IMR-90 (cell line): Measurements from ENCODE around the gene CFP. TPM values are rescaled to one million over a fixed set of nuclear protein-coding genes. Genes with fewer than 3 reads are reported as not detected.

ENCODE experiments used
- ATAC-seq: fragments of 200-7000 bp; cut with Tn5 transposase; 2 replicates; pipeline ENCODE4 v1.9.1; 2020; ENCODE audit warnings: low read depth, mild to moderate bottlenecking, moderate library complexity
- BruUV-seq: library from RNA; stranded (reverse); fragments of 400-500 nt; replicated peaks from 2 replicates; lab custom pipeline; 2021; lab: Mats Ljungman, UMichigan
- CTCF ChIA-PET: fragments of 300-600 bp; formaldehyde crosslinking; extraction: SDS; loops from one replicate; lab custom pipeline; 2021; ENCODE audit warnings: antibody characterized with exemption; lab: Yijun Ruan, JAX
- POLR2A ChIA-PET: fragments of 300-600 bp; sonication (Branson Sonifier 250); formaldehyde crosslinking; loops from one replicate; lab custom pipeline; 2022; ENCODE audit warnings: antibody characterized with exemption; ENCODE audit not compliant: unreplicated experiment; lab: Charles Lee
- DNase-seq: peaks from one replicate; pipeline ENCODE4 v3.0.0; 2013
- H2AFZ ChIP-seq: replicated peaks from 2 replicates; pipeline ENCODE3; 2013; ENCODE audit warnings: low read length, mild to moderate bottlenecking; ENCODE audit not compliant: poor library complexity
- H2AK5ac ChIP-seq: 2 replicates; pipeline ENCODE4 v1.6.1; 2013; ENCODE audit warnings: low read depth, low read length, inconsistent platforms
- H2AK9ac ChIP-seq: replicated peaks from 2 replicates; pipeline ENCODE3; 2013; ENCODE audit warnings: mild to moderate bottlenecking, low read depth, low read length, moderate library complexity; ENCODE audit not compliant: poor library complexity
- H2BK120ac ChIP-seq: 2 replicates; pipeline ENCODE4 v1.6.1; 2013; ENCODE audit warnings: low read depth, low read length, inconsistent platforms
- H2BK15ac ChIP-seq: 3 replicates; pipeline ENCODE4 v1.6.1; 2013; ENCODE audit warnings: low read depth, low read length, inconsistent platforms
- H2BK20ac ChIP-seq: 2 replicates; pipeline ENCODE4 v1.6.1; 2013; ENCODE audit warnings: low read depth, mild to moderate bottlenecking, inconsistent platforms, low read length, moderate library complexity
- H2BK5ac ChIP-seq: 2 replicates; pipeline ENCODE4 v1.6.1; 2013; ENCODE audit warnings: mild to moderate bottlenecking, low read depth, low read length, inconsistent platforms; ENCODE audit not compliant: poor library complexity, severe bottlenecking
- H3K14ac ChIP-seq: replicated peaks from 2 replicates; pipeline ENCODE4 v1.6.1; 2013; ENCODE audit warnings: low read depth, low read length, inconsistent platforms
- H3K18ac ChIP-seq: 2 replicates; pipeline ENCODE4 v1.6.1; 2013; ENCODE audit warnings: low read depth, low read length, control low read depth
- H3K23ac ChIP-seq: 2 replicates; pipeline ENCODE4 v1.6.1; 2013; ENCODE audit warnings: low read depth, low read length, inconsistent platforms
- H3K27ac ChIP-seq: 2 replicates; pipeline ENCODE4 v1.5.1; 2013; ENCODE audit warnings: mild to moderate bottlenecking, control low read depth, low read length; ENCODE audit not compliant: insufficient read depth
- H3K27me3 ChIP-seq: 2 replicates; pipeline ENCODE4 v1.6.1; 2013; ENCODE audit warnings: low read length; ENCODE audit not compliant: control insufficient read depth, insufficient read depth
- H3K36me3 ChIP-seq: 2 replicates; pipeline ENCODE4 v1.6.1; 2013; ENCODE audit warnings: low read length, mixed read lengths; ENCODE audit not compliant: control insufficient read depth, insufficient read depth
- H3K4ac ChIP-seq: 2 replicates; pipeline ENCODE4 v1.6.1; 2013; ENCODE audit warnings: low read depth, low read length, inconsistent platforms
- H3K4me1 ChIP-seq: 2 replicates; pipeline ENCODE4 v1.6.1; 2013; ENCODE audit warnings: low read length, mixed read lengths; ENCODE audit not compliant: control insufficient read depth, insufficient read depth
- H3K4me2 ChIP-seq: 2 replicates; pipeline ENCODE4 v1.6.1; 2013; ENCODE audit warnings: low read depth, mild to moderate bottlenecking, control low read depth, low read length, moderate library complexity
- H3K4me3 ChIP-seq: 2 replicates; pipeline ENCODE4 v1.5.1; 2013; ENCODE audit warnings: low read depth, mild to moderate bottlenecking, control low read depth, low read length, moderate library complexity; ENCODE audit not compliant: insufficient read depth
- H3K56ac ChIP-seq: 2 replicates; pipeline ENCODE4 v1.6.1; 2013; ENCODE audit warnings: low read length, inconsistent platforms; ENCODE audit not compliant: insufficient read depth; ENCODE audit errors: extremely low read depth
- H3K79me1 ChIP-seq, 2 experiments: 2 replicates each; pipeline ENCODE4 v1.6.1; 2013; ENCODE audit warnings: low read length in 2 of 2, inconsistent platforms in 1 of 2, low read depth in 1 of 2
- H3K9ac ChIP-seq: 2 replicates; pipeline ENCODE4 v1.6.1; 2013; ENCODE audit warnings: low read depth, low read length, control low read depth
- H3K9me1 ChIP-seq: 2 replicates; pipeline ENCODE4 v1.6.1; 2013; ENCODE audit warnings: low read length, inconsistent platforms; ENCODE audit not compliant: insufficient read depth
- H3K9me3 ChIP-seq: 2 replicates; pipeline ENCODE4 v1.6.1; 2013; ENCODE audit warnings: low read length; ENCODE audit not compliant: control insufficient read depth, insufficient read depth
- H4K20me1 ChIP-seq: 2 replicates; pipeline ENCODE4 v1.6.1; 2013; ENCODE audit warnings: low read length, inconsistent platforms; ENCODE audit not compliant: insufficient read depth
- H4K5ac ChIP-seq: 2 replicates; pipeline ENCODE4 v1.6.1; 2013; ENCODE audit warnings: mild to moderate bottlenecking, low read depth, low read length, control low read depth
- H4K8ac ChIP-seq, 2 experiments: 2 replicates each; pipeline ENCODE4 v1.6.1; 2013; ENCODE audit warnings: low read depth in 2 of 2, low read length in 2 of 2, control low read depth in 1 of 2, inconsistent platforms in 1 of 2
- H4K91ac ChIP-seq: 2 replicates; pipeline ENCODE4 v1.6.1; 2013; ENCODE audit warnings: low read depth, low read length, inconsistent platforms; ENCODE audit not compliant: insufficient read depth
- CEBPB ChIP-seq: IDR thresholded peaks from 2 replicates; pipeline ENCODE4 v1.6.1; 2012; ENCODE audit warnings: low read depth, low read length, improper control_type of control experiment
- CHD1 ChIP-seq: IDR thresholded peaks from 2 replicates; pipeline ENCODE4 v1.6.1; 2012; ENCODE audit warnings: low read depth, low read length, improper control_type of control experiment
- FOS ChIP-seq: fragments of 150-350 bp; IDR thresholded peaks from 2 replicates; pipeline ENCODE4 v1.6.1; 2016; ENCODE audit warnings: low read depth, low read length
- MAZ ChIP-seq: IDR thresholded peaks from 2 replicates; pipeline ENCODE4 v1.6.1; 2012; ENCODE audit warnings: low read depth, mild to moderate bottlenecking, low read length, improper control_type of control experiment, moderate library complexity, borderline replicate concordance
- RAD21 ChIP-seq: IDR thresholded peaks from 2 replicates; pipeline ENCODE4 v1.6.1; 2012; ENCODE audit warnings: low read length, improper control_type of control experiment
- WGBS, 2 experiments: methylation state at CpG; one replicate each; pipeline versions ENCODE4 v1.1.5 to v1.1.7; 2013; ENCODE audit warnings: missing lambda C conversion rate in 2 of 2; ENCODE audit not compliant: insufficient read length in 1 of 2; ENCODE audit errors: extremely low coverage in 2 of 2; 5-methylcytosine and 5-hydroxymethylcytosine counted together
- dilution Hi-C: fragments of 300-500 bp; cut with HindIII; formaldehyde crosslinking; loops from one replicate; pipeline ENCODE4 v1.14.3; 2018; ENCODE audit warnings: low sequenced_read_pairs; ENCODE audit not compliant: unreplicated experiment
- in situ Hi-C: fragments of 300-500 bp; cut with MboI; formaldehyde crosslinking; loops from 3 replicates; pipeline ENCODE4 v1.14.3; 2019; ENCODE audit warnings: low sequenced_read_pairs, inconsistent platforms, mixed read lengths
- intact Hi-C: fragments of 100-400 bp; cut with micrococcal nuclease; formaldehyde crosslinking; loops from 2 replicates; pipeline ENCODE4 v1.10.0; 2022
- polyA plus RNA-seq, 3 experiments: library from polyadenylated mRNA; depleted of rRNA; stranded (reverse); fragments of >200 nt; gene quantifications; 2 replicates each; pipeline ENCODE4 v1.2.3, GENCODE V29; 2012; ENCODE audit warnings: low replicate concordance in 1 of 3
- total RNA-seq: library from RNA; depleted of rRNA; stranded (reverse); fragments of >200 nt; gene quantifications from 2 replicates; pipeline ENCODE4 v1.2.3, GENCODE V29; 2012
- TF ChIP-seq, protein P1 (sequence below): conservative IDR thresholded peaks from 2 replicates; pipeline ENCODE4 v1.5.1; 2012; ENCODE audit warnings: mild to moderate bottlenecking, low read depth, low read length, improper control_type of control experiment

Gene CFP
- total and polyA plus RNA-seq, 2 of the 4 experiments (the other 2 are of a cell fraction), result under 0.01 to 0.14 TPM

DNA sequence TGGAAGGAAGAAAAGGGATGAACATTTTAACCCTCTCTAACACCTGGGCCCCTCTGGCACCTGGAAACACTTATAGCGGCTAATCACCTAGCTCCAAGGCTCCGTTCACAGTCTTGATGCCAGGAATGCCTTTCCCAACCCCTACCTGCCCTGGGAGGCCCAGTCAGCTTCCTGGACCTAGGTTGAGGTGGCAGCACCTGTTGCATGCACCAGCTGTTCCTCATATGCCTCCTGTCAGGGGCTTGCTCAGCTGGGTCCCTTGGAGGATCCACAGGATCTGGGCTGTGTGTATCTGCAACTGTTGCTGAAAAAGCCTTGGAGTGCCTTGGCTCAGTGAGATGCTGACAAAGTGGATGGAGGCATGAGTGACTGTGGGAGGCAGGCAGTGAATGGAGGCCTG lies 4.4 kb downstream of the CFP start:
- no peak overlapping the region for H4K91ac ChIP-seq
- intact Hi-C loops (no loop called here), in situ Hi-C loops (loop anchor here (25.0 kb wide), 1 partner anchor 413 kb away; the partner anchor contains the start of gene CDK16), dilution Hi-C loops (no loop called here)
- H2AFZ ChIP-seq, result no peak overlapping the region
- no peaks in the 10 kb centered on the region; the same call in 1 of the 2 replicates for H3K27me3 ChIP-seq
- H2BK5ac ChIP-seq, result no peak overlapping the region
- H4K20me1 ChIP-seq, result no peaks in the 10 kb centered on the region; the same call in 1 of the 2 replicates
- no CpG with 5 or more reads among the region's 2 CpGs for WGBS, 2 experiments
- H3K9me1 ChIP-seq, result no peaks in the 10 kb centered on the region
- H3K4ac ChIP-seq, result no peak overlapping the region
- H3K36me3 ChIP-seq, result no peaks in the 10 kb centered on the region
- H2BK15ac ChIP-seq, result no peak overlapping the region
- no peak overlapping the region for H3K4me2 ChIP-seq
- H3K79me1 ChIP-seq, result no peaks in the 10 kb centered on the region
- H4K8ac ChIP-seq, result no peak overlapping the region
- no peak overlapping the region for H2AK5ac ChIP-seq
- no peak overlapping the region for H3K56ac ChIP-seq
- H3K27ac ChIP-seq, result no peak overlapping the region
- ATAC-seq, result no peak
- H2BK20ac ChIP-seq, result no peak overlapping the region
- H3K23ac ChIP-seq, result no peak overlapping the region
- ChIA-PET POLR2A (no interaction called here), CTCF (no interaction called here)
- no peak overlapping the region for H3K9ac ChIP-seq
- TF ChIP-seq RAD21 (no peak), MAZ (no peak), CHD1 (no peak), CEBPB (no peak), FOS (no peak)
- TF ChIP-seq, protein P1, sequence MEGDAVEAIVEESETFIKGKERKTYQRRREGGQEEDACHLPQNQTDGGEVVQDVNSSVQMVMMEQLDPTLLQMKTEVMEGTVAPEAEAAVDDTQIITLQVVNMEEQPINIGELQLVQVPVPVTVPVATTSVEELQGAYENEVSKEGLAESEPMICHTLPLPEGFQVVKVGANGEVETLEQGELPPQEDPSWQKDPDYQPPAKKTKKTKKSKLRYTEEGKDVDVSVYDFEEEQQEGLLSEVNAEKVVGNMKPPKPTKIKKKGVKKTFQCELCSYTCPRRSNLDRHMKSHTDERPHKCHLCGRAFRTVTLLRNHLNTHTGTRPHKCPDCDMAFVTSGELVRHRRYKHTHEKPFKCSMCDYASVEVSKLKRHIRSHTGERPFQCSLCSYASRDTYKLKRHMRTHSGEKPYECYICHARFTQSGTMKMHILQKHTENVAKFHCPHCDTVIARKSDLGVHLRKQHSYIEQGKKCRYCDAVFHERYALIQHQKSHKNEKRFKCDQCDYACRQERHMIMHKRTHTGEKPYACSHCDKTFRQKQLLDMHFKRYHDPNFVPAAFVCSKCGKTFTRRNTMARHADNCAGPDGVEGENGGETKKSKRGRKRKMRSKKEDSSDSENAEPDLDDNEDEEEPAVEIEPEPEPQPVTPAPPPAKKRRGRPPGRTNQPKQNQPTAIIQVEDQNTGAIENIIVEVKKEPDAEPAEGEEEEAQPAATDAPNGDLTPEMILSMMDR, result no peak
- no TSS peak for BruUV-seq
- no peaks in the 10 kb centered on the region for H3K4me1 ChIP-seq
- no peak overlapping the region for H3K4me3 ChIP-seq
- H3K9me3 ChIP-seq, result no peaks in the 10 kb centered on the region
- H4K5ac ChIP-seq, result no peak overlapping the region
- no peak overlapping the region for H2AK9ac ChIP-seq
- H3K18ac ChIP-seq, result no peak overlapping the region
- H2BK120ac ChIP-seq, result no peak overlapping the region
- H3K14ac ChIP-seq, result no peak overlapping the region
- DNase-seq, result no peak
